Thoracic aorta (tissue), 2 donors: ENCODE measurements around the gene ISCA2. TPM values are rescaled to one million over a fixed set of nuclear protein-coding genes. Genes with fewer than 3 reads are reported as not detected.

Experiments used
- ATAC-seq: fragments of 150-250 bp; one replicate; pipeline ENCODE4 v1.8.0; 2017; ENCODE audit warnings: low read depth; ENCODE audit not compliant: insufficient number of reproducible peaks, low FRiP score
- DNase-seq: peaks from one replicate; pipeline ENCODE4 v3.0.0-alpha.2; 2020; ENCODE audit warnings: low spot score
- H3K27ac ChIP-seq, 2 donors: fragments of 200-600 bp; sonication (generic); 1 replicate in 1 of 2; 2 replicates in 1 of 2; pipeline ENCODE4 v1.5.1; 2016; ENCODE audit warnings: mild to moderate bottlenecking in 2 of 2, moderate library complexity in 2 of 2
- H3K27me3 ChIP-seq: fragments of 200-600 bp; sonication (generic); replicated peaks from 2 replicates; pipeline ENCODE4 v1.6.0; 2016; ENCODE audit warnings: mild to moderate bottlenecking; ENCODE audit not compliant: insufficient read depth
- H3K36me3 ChIP-seq: fragments of 200-600 bp; sonication (generic); one replicate; pipeline ENCODE4 v1.5.1; 2016
- H3K4me1 ChIP-seq, 2 donors: fragments of 200-600 bp; sonication (generic); 1 replicate in 1 of 2; 2 replicates in 1 of 2; pipeline versions ENCODE4 v1.5.1 to v1.6.0; 2016; ENCODE audit warnings: low read depth in 2 of 2, mild to moderate bottlenecking in 1 of 2; ENCODE audit not compliant: control insufficient read depth in 1 of 2
- H3K4me3 ChIP-seq: fragments of 200-600 bp; sonication (generic); 2 replicates; pipeline ENCODE4 v1.5.1; 2016; ENCODE audit warnings: mild to moderate bottlenecking
- H3K9me3 ChIP-seq: fragments of 200-600 bp; sonication (generic); 2 replicates; pipeline ENCODE4 v1.5.1; 2016
- total RNA-seq, 2 donors: library from RNA; depleted of rRNA; stranded (reverse); fragments of >200 nt; gene quantifications; one replicate each; pipeline versions ENCODE4 v1.1.0 to v1.2.3, GENCODE V29; 2016
- TF ChIP-seq, protein P1 (sequence below): fragments of 200-600 bp; sonication (generic); IDR thresholded peaks from one replicate; pipeline ENCODE4 v1.5.1; 2019; ENCODE audit warnings: antibody characterized with exemption

ISCA2 gene
- total RNA-seq, 2 donors from 2014 or later, result 6.5 to 22.2 TPM

GRCh38 chr14:74518221-74518620 lies 24.7 kb downstream of the ISCA2 start:
- peak overlapping the region; percentile 33 to 47 for H3K27ac ChIP-seq
- no peak for ATAC-seq
- DNase-seq, result no peak

DNA sequence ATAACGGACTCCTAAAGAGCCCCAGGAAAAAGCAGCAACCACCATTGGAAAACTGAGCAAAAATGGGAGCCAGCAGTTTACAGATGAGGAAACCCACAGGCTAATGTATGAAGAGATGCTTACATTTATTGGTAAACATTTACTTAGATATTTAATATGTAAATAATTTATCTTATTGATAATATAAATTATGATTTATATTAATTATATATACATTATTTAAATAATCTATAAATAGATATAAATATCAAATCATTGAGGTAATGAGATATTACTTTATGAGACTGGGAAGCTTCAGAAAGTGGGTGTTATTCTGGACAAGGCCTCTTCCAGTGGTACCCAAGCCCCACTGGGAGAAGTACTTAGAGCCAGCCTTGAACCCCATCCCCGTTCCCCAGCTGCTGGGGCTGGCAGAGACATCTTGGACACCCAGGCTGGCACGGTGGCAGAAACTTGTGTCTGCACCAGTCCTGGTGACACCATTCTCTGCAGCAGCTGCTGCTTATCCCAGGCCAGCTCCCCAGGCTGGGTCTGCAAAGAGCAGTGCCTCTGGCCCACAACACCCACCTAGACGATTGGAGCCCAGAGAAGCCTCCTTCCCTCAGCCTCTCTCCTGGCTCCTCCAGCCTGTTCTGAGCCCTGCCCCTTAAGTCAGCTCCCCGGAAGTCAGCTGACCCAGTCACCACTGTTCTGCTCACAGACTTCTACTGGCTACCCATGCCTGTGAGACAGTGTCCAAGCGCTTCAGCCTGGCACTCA lies 25.9 kb downstream of the ISCA2 start:
- ATAC-seq (no peak), DNase-seq (no peak)
- TF ChIP-seq, protein P1, sequence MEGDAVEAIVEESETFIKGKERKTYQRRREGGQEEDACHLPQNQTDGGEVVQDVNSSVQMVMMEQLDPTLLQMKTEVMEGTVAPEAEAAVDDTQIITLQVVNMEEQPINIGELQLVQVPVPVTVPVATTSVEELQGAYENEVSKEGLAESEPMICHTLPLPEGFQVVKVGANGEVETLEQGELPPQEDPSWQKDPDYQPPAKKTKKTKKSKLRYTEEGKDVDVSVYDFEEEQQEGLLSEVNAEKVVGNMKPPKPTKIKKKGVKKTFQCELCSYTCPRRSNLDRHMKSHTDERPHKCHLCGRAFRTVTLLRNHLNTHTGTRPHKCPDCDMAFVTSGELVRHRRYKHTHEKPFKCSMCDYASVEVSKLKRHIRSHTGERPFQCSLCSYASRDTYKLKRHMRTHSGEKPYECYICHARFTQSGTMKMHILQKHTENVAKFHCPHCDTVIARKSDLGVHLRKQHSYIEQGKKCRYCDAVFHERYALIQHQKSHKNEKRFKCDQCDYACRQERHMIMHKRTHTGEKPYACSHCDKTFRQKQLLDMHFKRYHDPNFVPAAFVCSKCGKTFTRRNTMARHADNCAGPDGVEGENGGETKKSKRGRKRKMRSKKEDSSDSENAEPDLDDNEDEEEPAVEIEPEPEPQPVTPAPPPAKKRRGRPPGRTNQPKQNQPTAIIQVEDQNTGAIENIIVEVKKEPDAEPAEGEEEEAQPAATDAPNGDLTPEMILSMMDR, result no peak

More at GRCh38 chr14:74518221-74518620, 24.7 kb downstream of the ISCA2 start:
- H3K36me3 ChIP-seq, result peaks cover 83% of the 10 kb centered on the region
- H3K27me3 ChIP-seq, result no peaks in the 10 kb centered on the region
- TF ChIP-seq, protein P1, result no peak
- peaks cover 8 to 39% of the 10 kb centered on the region in 2 donors for H3K4me1 ChIP-seq
- H3K4me3 ChIP-seq, result no peak overlapping the region
- no peaks in the 10 kb centered on the region for H3K9me3 ChIP-seq

GRCh38 chr14:74521756-74522155 lies 28.2 kb downstream of the ISCA2 start:
- no peak overlapping the region for H3K4me3 ChIP-seq

More for the DNA sequence above, 25.9 kb downstream of the ISCA2 start:
- Histone ChIP-seq H3K27ac (no peak overlapping the region), H3K4me3 (no peak overlapping the region), H3K36me3 (peaks cover 76% of the 10 kb centered on the region), H3K9me3 (no peaks in the 10 kb centered on the region), H3K4me1 (peaks cover 0 to 33% of the 10 kb centered on the region in 2 donors), H3K27me3 (no peaks in the 10 kb centered on the region)

GRCh38 chr14:74522740-74523139 lies 29.2 kb downstream of the ISCA2 start:
- no peak overlapping the region for H3K4me3 ChIP-seq
- peaks cover 12 to 38% of the 10 kb centered on the region in 2 donors for H3K4me1 ChIP-seq
- DNase-seq (no peak), ATAC-seq (no peak)
- TF ChIP-seq, protein P1, result no peak
- H3K27me3 ChIP-seq, result no peaks in the 10 kb centered on the region
- no peaks in the 10 kb centered on the region for H3K9me3 ChIP-seq
- H3K36me3 ChIP-seq, result peaks cover 68% of the 10 kb centered on the region
- no peak overlapping the region for H3K27ac ChIP-seq

More at GRCh38 chr14:74521756-74522155, 28.2 kb downstream of the ISCA2 start:
- Histone ChIP-seq H3K27ac (peak overlapping the region in 1 of 2 donors; percentile 1), H3K4me1 (peaks cover 12 to 37% of the 10 kb centered on the region in 2 donors), H3K27me3 (no peaks in the 10 kb centered on the region), H3K9me3 (no peaks in the 10 kb centered on the region), H3K36me3 (peaks cover 70% of the 10 kb centered on the region)
- ATAC-seq (no peak), DNase-seq (no peak)
- TF ChIP-seq, protein P1, result no peak

DNA sequence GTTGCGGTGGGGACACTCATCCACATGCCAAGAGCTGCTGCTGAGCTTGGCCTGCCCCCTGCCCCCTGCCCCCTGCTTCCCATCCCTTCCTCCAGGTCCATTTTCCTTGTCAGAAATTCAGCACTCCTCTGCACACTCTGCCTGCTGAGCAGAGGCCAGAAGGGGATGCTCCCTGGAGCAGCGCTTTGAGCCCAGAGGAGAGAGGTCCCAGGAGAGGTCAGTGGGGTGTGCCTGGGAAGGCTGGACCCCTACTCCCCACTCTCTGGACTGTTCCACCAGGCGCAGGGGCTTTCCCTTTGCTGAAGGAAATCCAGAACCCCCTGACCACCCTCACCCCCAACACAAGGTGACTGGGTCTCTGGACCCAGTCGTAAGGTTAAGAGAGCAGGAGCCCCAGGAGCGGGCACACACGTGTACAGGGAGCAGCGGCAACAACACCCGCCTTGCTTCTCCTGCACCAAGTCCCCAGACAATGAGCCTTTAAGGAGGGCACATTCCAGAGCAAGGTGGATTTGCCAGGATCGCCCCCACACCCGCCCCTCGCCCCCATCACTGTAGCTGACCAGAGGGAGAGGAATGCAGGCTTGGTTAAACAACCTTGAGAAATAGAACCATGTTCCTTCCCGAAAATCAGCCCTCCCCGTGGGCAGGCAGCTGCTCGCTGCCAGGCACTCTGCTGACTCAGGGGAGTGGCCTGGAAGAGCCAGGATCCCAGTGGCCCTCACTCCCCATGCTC lies 30.7 kb downstream of the ISCA2 start:
- peak overlapping the region; percentile 69 to 78 for H3K27ac ChIP-seq
- TF ChIP-seq, protein P1, result no peak
- DNase-seq (no peak), ATAC-seq (no peak)
- H3K4me3 ChIP-seq, result no peak overlapping the region
- peaks cover 66% of the 10 kb centered on the region for H3K36me3 ChIP-seq
- peaks cover 12 to 44% of the 10 kb centered on the region in 2 donors for H3K4me1 ChIP-seq
- no peaks in the 10 kb centered on the region for H3K9me3 ChIP-seq
- H3K27me3 ChIP-seq, result no peaks in the 10 kb centered on the region
